SU-DHL-6 (cell line): ENCODE results near the gene NUP58.

Experiments
- CTCF ChIP-seq: fragments of 200-600 bp; sonication (generic); IDR thresholded peaks from one replicate; pipeline ENCODE4 v1.5.1; 2017; ENCODE audit warnings: antibody characterized with exemption, mild to moderate bottlenecking, low read length, moderate library complexity; ENCODE audit not compliant: insufficient read depth, poor library complexity, severe bottlenecking
- EZH2phosphoT487 ChIP-seq: fragments of 200-600 bp; sonication (generic), shearing (Covaris generic); conservative IDR thresholded peaks from 2 replicates; pipeline ENCODE4 v1.6.1; 2018; ENCODE audit warnings: mild to moderate bottlenecking, antibody characterized with exemption, low read length, moderate library complexity, mixed read lengths

GRCh38 chr13:25330541-25330940, 29.1 kb downstream of the NUP58 start:
- TF ChIP-seq CTCF (no peak), EZH2phosphoT487 (no peak)
